HL-60/S4 treated with phorbol 12-myristate 13-acetate at 8.2 ng/mL for 4 days and 3 days (cell line): ENCODE results near the gene OR1G1.
"Not testable (repeated sequence)": the region's sequence is repeated elsewhere in the genome, so short reads cannot be mapped to it uniquely, and the experiment has no call there.

Experiments used
- in situ Hi-C: fragments of 300-500 bp; cut with MboI; formaldehyde crosslinking; loops from 2 replicates; pipeline ENCODE4 v1.15.0; 2022; ENCODE audit warnings: low sequenced_read_pairs

The OR1G1 gene

DNA sequence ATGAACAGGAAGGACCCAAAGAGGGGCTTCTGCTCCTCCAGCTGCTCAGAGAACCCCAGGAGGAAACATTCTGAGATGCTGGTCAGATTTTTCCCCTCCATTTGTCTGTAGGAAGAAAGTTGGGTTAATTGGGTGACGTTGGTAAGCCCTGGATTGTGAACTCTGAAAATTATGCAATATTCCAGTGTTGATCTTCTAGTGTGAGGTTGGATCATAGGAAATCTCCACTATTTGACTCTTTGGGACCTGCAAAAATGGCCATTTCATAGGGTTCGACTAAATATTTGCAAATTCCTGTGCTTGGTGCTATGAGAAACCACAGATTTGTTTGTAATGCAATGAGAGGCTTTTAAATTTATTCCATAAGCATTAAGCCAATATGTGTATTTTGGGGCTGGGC lies at the start of gene OR1G1:
TSS of gene OR1G1 (minus strand) at position 101 of the 400 bp plus-strand sequence. CDS start at position 101, 0 bp downstream.
- in situ Hi-C loops = no loop called here

GRCh38 chr17:3167574-3167973 lies 40.2 kb upstream of the OR1G1 start:
- in situ Hi-C loops = no loop called here

- in situ Hi-C loops = no loop called here
Measured at GRCh38 chr17:3157218-3157617, 29.9 kb upstream of the OR1G1 start.

- in situ Hi-C loops = not testable (repeated sequence)
Measured at GRCh38 chr17:3137494-3137893, 10.1 kb upstream of the OR1G1 start.

- in situ Hi-C loops = no loop called here
Measured at GRCh38 chr17:3104322-3104721, 23.0 kb downstream of the OR1G1 start, which contains the start of gene OR1D2. Gene OR1D2 (minus strand): TSS chr17:3104422. CDS start chr17:3092996, 11,426 bp downstream.
